GM19043 (cell line): Measurements from ENCODE around the gene TMC1.

Experiments used
- ATAC-seq: cut with Tn5 transposase; IDR thresholded peaks from one replicate; pipeline ENCODE4 v1.9.1; 2021; ENCODE audit warnings: low read depth; ENCODE audit not compliant: unreplicated experiment

The TMC1 gene

DNA sequence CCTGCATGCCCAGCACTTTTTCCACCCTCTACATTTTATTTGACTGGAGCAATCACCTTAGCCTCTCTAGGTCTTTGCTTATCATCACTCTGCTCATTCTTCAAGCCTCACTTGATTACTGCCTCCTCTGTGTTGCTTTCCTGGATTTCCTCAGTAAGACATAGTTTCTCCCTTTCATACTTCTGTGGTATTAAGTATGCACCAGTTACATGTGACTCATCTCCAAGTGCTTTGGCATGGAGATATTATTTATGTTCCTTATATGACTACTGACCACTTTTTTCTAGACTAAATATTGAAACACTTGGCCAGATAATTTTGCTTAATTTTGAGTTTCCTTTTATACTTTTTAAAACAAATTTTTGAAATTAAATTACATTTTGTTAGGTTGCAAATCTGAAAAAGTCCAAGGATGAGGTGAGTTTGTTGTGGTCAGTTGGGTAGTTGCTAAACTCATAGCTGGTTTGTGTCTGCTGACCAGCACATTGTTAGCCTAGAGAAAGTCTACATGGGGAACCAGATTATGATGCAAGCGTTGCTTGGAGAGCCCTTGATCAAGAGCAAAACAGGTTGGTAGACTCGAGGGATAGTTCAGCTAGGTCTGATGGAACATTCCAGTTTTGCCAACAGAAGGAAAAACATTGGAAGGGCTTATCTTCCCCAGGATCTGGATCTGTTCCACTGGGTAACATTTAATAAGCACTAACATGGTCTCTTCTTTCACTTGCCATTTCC is 140.2 kb downstream of the TMC1 start:
- ATAC-seq, result no peak

- no peak for ATAC-seq
Measured at GRCh38 chr9:72665421-72665820, 144.0 kb downstream of the TMC1 start.

DNA sequence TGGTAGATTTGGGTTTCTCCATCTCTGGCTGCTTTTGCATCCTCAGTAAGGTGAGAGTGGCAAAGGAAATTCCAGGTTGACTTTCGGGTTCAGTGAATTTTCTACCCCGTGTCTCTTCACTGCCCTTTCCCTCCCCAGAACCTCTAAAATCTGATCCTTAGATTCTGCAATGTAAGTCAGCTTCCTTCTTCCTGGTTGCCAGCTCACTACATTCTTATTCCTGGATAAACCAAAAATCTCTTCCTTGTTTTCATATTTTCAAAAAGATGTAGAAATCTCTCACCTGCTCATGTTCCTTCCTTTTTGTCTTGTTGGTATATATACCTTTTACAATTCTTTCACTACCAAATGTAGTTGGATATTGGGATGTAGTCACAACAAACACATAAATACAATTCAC is 145.8 kb downstream of the TMC1 start:
- ATAC-seq, result no peak

DNA sequence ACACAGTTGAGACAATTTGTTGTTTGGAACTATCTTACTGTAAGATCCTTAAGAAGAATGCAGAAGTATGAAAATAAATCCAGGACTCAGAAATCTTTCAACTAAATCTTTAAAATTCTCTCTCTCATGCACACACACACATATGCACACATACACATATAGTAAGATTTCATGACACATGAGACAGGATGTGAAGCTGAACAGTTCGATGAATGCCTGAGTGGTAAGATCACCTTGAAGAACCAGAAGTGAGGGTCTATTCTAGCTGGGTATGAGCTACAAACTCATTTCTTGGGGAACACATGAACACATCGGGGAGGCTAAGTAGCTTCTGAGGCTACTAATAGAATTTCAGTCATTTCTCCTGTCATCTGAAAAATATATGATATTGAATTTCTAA is 153.6 kb downstream of the TMC1 start:
- no peak for ATAC-seq

- ATAC-seq, result no peak
Measured at GRCh38 chr9:72675586-72675985, 154.2 kb downstream of the TMC1 start.

GRCh38 chr9:72680593-72681282 is 159.3 kb downstream of the TMC1 start:
- ATAC-seq, result no peak

DNA sequence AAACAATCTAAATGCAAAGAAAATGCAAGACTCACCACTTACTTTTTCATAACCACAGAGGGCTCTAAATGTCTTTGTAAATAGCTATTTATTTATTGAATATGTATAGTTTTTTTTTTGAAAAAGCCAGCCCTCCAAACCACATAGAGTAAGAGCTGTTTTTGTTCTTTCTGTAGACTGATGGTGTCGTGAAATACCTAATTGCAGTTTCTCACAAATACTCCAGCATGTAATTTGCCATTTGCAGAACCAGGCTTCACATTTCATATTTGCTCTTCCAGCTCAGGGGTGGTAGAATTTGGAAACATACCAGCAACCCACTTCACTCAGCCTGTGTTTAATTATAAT is 159.8 kb downstream of the TMC1 start:
- no peak for ATAC-seq

DNA sequence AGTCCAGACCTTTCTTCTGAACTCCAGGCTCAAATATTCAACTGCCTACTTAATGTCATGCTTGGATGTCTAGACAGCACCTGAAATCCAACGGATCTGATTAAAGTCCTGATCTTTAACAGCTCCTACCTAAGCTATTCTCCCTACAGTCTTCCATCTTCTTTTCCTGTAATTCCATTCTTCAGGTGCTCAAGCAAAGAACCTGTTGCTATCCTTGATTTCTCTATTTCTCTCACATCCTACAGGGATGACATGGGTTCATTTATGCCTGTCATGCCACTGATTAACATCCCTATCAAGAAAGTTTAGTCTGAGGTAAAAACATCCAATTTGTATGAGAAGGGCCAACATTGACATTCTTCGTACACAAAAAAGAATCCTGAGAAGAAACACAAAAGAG is 163.2 kb downstream of the TMC1 start:
- ATAC-seq, result no peak

DNA sequence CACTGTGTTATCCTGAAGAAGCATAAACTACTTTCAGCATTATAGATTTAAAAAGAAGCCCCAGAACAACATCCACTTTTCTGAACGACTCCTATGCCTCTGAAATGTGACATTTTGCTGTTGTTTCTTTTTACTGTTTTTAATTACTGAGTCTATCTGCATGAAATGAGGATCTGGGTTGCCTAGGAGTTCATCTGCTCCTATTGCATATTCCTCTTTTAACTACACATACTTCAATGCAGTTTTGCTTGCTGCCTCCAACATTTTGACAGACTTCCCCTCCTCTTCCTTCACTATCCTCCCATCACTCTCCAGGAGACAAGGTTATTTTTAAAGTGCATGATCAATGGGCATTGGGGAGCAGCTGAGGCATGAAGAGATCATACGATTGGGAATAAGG is 164.5 kb downstream of the TMC1 start:
- no peak for ATAC-seq

GRCh38 chr9:72687331-72687730 is 165.9 kb downstream of the TMC1 start:
- ATAC-seq, result no peak

- no peak for ATAC-seq
Measured at GRCh38 chr9:72691671-72692070, 170.3 kb downstream of the TMC1 start.

- no peak for ATAC-seq
Measured at GRCh38 chr9:72695365-72695764, 174.0 kb downstream of the TMC1 start.

DNA sequence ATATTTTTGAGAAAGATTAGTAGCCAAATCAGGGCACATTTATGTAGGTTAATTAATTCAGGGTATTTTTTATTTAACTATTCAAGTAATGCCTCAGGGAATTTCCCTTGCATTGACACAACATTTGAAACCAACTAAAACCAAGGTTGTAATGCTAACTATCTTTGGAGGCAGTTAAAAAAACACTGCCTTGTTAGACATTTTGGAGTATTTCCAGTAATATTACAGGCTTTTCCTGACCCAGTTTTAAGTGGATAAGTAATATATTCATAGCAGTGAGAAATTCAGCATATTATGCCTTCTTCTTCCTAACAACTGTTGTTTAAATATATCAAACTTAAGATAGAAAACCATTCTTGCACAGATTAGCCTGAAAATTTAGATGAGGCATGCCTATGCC is 175.1 kb downstream of the TMC1 start:
- ATAC-seq, result no peak

GRCh38 chr9:72701510-72701909 is 180.1 kb downstream of the TMC1 start:
- ATAC-seq, result no peak

DNA sequence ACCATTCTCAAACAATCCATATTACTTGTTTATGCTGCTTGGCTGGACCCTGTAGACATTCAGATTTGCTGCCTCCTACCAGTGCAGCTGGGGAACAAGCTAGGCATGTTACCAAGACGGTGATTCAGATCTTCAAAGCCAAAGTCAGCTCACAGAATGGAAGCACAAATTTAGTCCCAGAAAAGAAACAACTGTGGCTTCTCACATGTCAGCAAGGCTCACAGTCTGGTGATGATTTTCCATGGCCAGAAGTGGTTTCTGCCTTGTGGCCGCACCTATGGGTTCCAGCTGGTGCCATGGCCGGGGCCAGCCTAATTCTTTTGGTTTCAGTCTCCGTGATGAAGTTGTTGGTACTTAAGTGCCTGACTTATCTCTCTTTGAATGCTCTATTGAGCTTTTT is 182.2 kb downstream of the TMC1 start:
- ATAC-seq, result no peak

- no peak for ATAC-seq
Measured at GRCh38 chr9:72704688-72705375, 183.4 kb downstream of the TMC1 start.

DNA sequence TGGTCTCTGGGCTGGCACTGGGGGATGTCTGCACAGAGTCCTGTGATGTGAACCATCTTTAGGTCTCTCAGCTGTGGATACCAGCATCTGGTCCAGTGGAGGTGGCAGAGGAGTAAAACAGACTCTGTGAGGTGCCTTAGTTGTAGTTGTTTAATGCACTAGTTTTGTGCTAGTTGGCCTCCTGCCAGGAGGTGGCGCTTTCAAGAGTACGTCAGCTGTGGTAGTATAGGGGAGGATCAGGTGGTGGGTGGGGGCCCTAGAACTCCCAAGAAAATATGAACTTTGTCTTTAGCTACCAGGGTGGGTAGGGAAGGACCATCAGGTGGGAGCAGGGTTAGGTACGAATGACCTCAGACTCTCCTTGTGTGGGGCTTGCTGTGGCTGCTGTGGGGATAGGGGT is 197.1 kb downstream of the TMC1 start:
- ATAC-seq, result no peak

DNA sequence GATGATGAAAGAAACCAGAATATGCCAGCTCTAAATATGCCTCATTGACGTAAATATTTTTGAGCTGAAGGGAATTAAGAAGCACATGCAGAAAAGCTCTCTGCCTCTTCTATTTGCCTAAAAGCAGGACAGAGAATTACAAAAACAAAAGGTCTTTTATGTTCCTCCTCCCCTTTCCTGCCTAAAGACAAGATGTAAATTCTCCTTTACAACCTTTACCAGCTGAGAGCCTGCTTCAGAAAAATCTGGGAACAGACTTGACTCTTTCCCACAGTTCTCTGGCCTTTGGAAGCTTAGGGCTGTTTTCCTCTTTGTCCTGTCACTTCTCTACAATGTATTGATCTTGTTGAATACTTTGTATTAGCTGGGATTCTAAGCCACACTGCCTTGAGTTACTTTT is 199.7 kb downstream of the TMC1 start:
- no peak for ATAC-seq

DNA sequence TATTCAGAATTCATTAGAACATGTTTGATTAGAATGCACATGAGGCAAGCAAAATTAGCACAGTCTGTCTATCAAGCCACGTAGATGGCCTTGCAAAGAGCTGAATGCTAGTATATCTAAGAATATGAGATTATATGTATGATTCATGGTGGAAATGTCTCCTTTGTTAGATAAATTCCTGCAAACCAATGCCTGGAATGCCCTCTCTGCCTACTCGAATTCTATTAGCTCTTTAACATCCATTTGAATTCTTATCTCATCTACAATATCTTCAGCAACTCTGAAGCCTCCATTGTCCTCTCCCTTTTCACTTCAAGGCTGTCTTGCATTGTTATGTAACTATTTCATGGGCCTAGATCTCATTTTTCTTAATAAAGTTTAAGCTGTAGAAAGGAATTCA is 205.5 kb downstream of the TMC1 start:
- no peak for ATAC-seq

DNA sequence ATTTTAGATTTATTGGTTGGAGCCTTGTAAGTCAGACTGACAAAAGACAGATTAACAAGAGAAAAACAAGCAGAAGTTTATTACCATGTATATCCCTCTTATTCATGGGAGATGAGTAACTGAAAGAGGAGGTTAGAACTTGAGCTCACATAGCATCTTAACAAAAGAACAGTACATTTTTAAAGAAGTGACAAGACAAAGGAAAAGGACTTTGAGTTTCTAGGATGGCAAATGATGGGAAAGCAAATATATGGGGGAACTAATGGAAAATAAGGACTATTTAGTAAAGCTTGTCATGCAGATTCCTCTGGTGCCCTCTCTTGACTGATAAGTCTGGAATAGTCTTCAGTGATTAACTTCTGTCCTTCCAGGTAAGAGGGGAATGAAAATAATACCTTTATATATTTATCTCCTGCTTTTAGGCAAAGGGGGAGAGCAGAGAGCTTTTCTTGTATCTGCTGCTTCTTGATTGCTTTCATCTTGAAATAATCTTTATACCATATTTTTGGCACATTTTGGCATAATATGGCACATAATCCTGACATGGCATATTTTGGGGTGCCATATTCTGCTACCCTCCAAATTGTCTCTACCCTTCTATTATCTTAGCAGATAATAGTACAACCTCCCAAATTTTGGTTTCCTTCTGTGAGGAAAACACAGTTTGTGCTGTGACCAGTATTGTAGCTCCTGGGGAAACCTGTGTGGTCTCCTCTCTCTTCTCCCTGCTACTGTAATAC is 206.8 kb downstream of the TMC1 start:
- ATAC-seq, result no peak

GRCh38 chr9:72733895-72734294 is 212.5 kb downstream of the TMC1 start:
- no peak for ATAC-seq
